KOPT-K1 (cell line): ENCODE data around the gene TNFSF13.

Experiments used
- H3K27ac ChIP-seq: fragments of 200-600 bp; sonication (generic); 2 replicates; pipeline ENCODE4 v1.5.1; 2016; ENCODE audit warnings: antibody characterized with exemption, mild to moderate bottlenecking, low read depth, low read length; ENCODE audit not compliant: poor library complexity, severe bottlenecking
- H3K36me3 ChIP-seq: fragments of 200-600 bp; sonication (generic); 2 replicates; pipeline ENCODE4 v1.5.1; 2017; ENCODE audit warnings: antibody characterized with exemption, mild to moderate bottlenecking, low read length, moderate library complexity; ENCODE audit not compliant: insufficient read depth
- H3K9me3 ChIP-seq: fragments of 200-600 bp; sonication (generic); 2 replicates; pipeline ENCODE4 v1.5.1; 2017; ENCODE audit warnings: antibody characterized with exemption, low read length, mild to moderate bottlenecking; ENCODE audit not compliant: insufficient read depth, poor library complexity, severe bottlenecking

Gene TNFSF13

GRCh38 chr17:7576432-7576937 lies 17.9 kb downstream of the TNFSF13 start:
- H3K9me3 ChIP-seq: no peaks in the 10 kb centered on the region
- no peak overlapping the region for H3K27ac ChIP-seq
- H3K36me3 ChIP-seq: peaks cover 77% of the 10 kb centered on the region

- peaks cover 81% of the 10 kb centered on the region for H3K36me3 ChIP-seq
- no peaks in the 10 kb centered on the region for H3K9me3 ChIP-seq
- H3K27ac ChIP-seq: no peak overlapping the region
These were observed 19.0 kb downstream of the TNFSF13 start for GRCh38 chr17:7577327-7578199.

- H3K9me3 ChIP-seq: no peaks in the 10 kb centered on the region
- peaks cover 77% of the 10 kb centered on the region for H3K36me3 ChIP-seq
- peak within 1 kb of the TSS; percentile 44 for H3K27ac ChIP-seq
These were observed 20.7 kb downstream of the TNFSF13 start, which contains the start of gene CD68 for GRCh38 chr17:7579001-7579833. Gene CD68 (plus strand): TSS chr17:7579638. CDS start chr17:7579678, 40 bp downstream.

GRCh38 chr17:7579834-7580603 lies 21.5 kb downstream of the TNFSF13 start:
- H3K36me3 ChIP-seq: peaks cover 69% of the 10 kb centered on the region
- no peaks in the 10 kb centered on the region for H3K9me3 ChIP-seq
- H3K27ac ChIP-seq: peak overlapping the region; percentile 44

GRCh38 chr17:7580604-7581575 lies 22.3 kb downstream of the TNFSF13 start:
- H3K27ac ChIP-seq: no peak overlapping the region
- H3K9me3 ChIP-seq: no peaks in the 10 kb centered on the region
- H3K36me3 ChIP-seq: peaks cover 64% of the 10 kb centered on the region

- H3K36me3 ChIP-seq: peaks cover 64% of the 10 kb centered on the region
- H3K27ac ChIP-seq: peak overlapping the region; percentile 94
- no peaks in the 10 kb centered on the region for H3K9me3 ChIP-seq
These were observed 24.1 kb downstream of the TNFSF13 start for GRCh38 chr17:7582396-7583252.

GRCh38 chr17:7583253-7584109 lies 24.9 kb downstream of the TNFSF13 start, which contains the start of gene MPDU1:
Gene MPDU1 (plus strand): TSS chr17:7583852. CDS start chr17:7583863, 11 bp downstream.
- no peaks in the 10 kb centered on the region for H3K9me3 ChIP-seq
- H3K27ac ChIP-seq: peak within 1 kb of the TSS; percentile 94
- peaks cover 64% of the 10 kb centered on the region for H3K36me3 ChIP-seq

- no peak overlapping the region for H3K27ac ChIP-seq
- peaks cover 69% of the 10 kb centered on the region for H3K36me3 ChIP-seq
- no peaks in the 10 kb centered on the region for H3K9me3 ChIP-seq
These were observed 28.3 kb downstream of the TNFSF13 start for GRCh38 chr17:7586673-7587419.

GRCh38 chr17:7587420-7588151 lies 29.0 kb downstream of the TNFSF13 start:
- peaks cover 71% of the 10 kb centered on the region for H3K36me3 ChIP-seq
- H3K9me3 ChIP-seq: no peaks in the 10 kb centered on the region
- no peak overlapping the region for H3K27ac ChIP-seq

- peaks cover 81% of the 10 kb centered on the region for H3K36me3 ChIP-seq
- H3K9me3 ChIP-seq: no peaks in the 10 kb centered on the region
- no peak overlapping the region for H3K27ac ChIP-seq
These were observed 30.1 kb downstream of the TNFSF13 start for GRCh38 chr17:7588553-7589203.
